SK-N-SH (cell line): ENCODE results near the gene PLCB1. TPM values are rescaled to one million over a fixed set of nuclear protein-coding genes. Genes with fewer than 3 reads are reported as not detected.

Source experiments
- CTCF ChIA-PET: fragments of 300-600, 350-600 bp; formaldehyde crosslinking; extraction: SDS; loops from one replicate; lab custom pipeline; 2021; lab: Yijun Ruan, JAX
- POLR2A ChIA-PET: fragments of 350-600 bp; sonication (Branson Sonifier 250); formaldehyde crosslinking; extraction: SDS; loops from one replicate; lab custom pipeline; 2020; ENCODE audit warnings: antibody characterized with exemption, inconsistent platforms; lab: Yijun Ruan, JAX
- DNase-seq: peaks from one replicate; pipeline ENCODE4 v3.0.0; 2012
- H2AFZ ChIP-seq: fragments of 200-600 bp; sonication (generic); 2 replicates; pipeline ENCODE4 v1.8.1; 2016; ENCODE audit warnings: antibody characterized with exemption, mild to moderate bottlenecking, low read depth
- H3F3A ChIP-seq: fragments of 200-600 bp; sonication (generic); replicated peaks from 2 replicates; pipeline ENCODE3; 2016; ENCODE audit warnings: antibody characterized with exemption, mild to moderate bottlenecking; ENCODE audit not compliant: insufficient read depth
- H3K27ac ChIP-seq, 2 experiments: fragments of 200-500 bp in 1 of 2; fragments of 200-600 bp in 1 of 2; sonication (Bioruptor generic) in 1 of 2; sonication (generic), shearing (Covaris generic) in 1 of 2; 2 replicates each; pipeline versions ENCODE4 v1.5.1 to v1.6.1; 2014 to 2016; ENCODE audit warnings: low read depth in 2 of 2, inconsistent platforms in 1 of 2, low read length in 1 of 2, mild to moderate bottlenecking in 1 of 2, mixed read lengths in 1 of 2
- H3K27me3 ChIP-seq: fragments of 200-600 bp; sonication (generic), shearing (Covaris generic); 2 replicates; pipeline ENCODE4 v1.6.1; 2016; ENCODE audit warnings: mixed run types; ENCODE audit not compliant: insufficient read depth
- H3K36me3 ChIP-seq, 2 experiments: fragments of 200-500 bp in 1 of 2; fragments of 200-600 bp in 1 of 2; sonication (Bioruptor generic) in 1 of 2; sonication (generic) in 1 of 2; replicated peaks in 1 of 2; 2 replicates each; pipeline versions ENCODE3 to v1.5.1; 2014 to 2016; ENCODE audit warnings: low read length in 1 of 2, mild to moderate bottlenecking in 1 of 2; ENCODE audit not compliant: insufficient read depth in 2 of 2, control insufficient read depth in 1 of 2
- H3K4me1 ChIP-seq, 2 experiments: fragments of 200-500 bp in 1 of 2; fragments of 200-600 bp in 1 of 2; sonication (Bioruptor generic) in 1 of 2; sonication (generic), shearing (Covaris generic) in 1 of 2; 2 replicates each; pipeline versions ENCODE4 v1.5.1 to v1.6.1; 2014 to 2016; ENCODE audit warnings: low read depth in 1 of 2, low read length in 1 of 2, mixed run types in 1 of 2; ENCODE audit not compliant: insufficient read depth in 2 of 2, control insufficient read depth in 1 of 2
- H3K4me2 ChIP-seq: fragments of 200-600 bp; sonication (generic), shearing (Covaris generic); 2 replicates; pipeline ENCODE4 v1.6.1; 2017; ENCODE audit warnings: mixed run types
- H3K4me3 ChIP-seq, 2 experiments: fragments of 200-500 bp in 1 of 2; fragments of 200-600 bp in 1 of 2; sonication (Bioruptor generic) in 1 of 2; sonication (generic), shearing (Covaris generic) in 1 of 2; 2 replicates each; pipeline versions ENCODE4 v1.5.1 to v1.8.1; 2014 to 2016; ENCODE audit warnings: low read depth in 2 of 2, inconsistent platforms in 1 of 2, low read length in 1 of 2, mild to moderate bottlenecking in 1 of 2, mixed read lengths in 1 of 2, moderate library complexity in 1 of 2
- H3K79me2 ChIP-seq: fragments of 200-600 bp; sonication (generic); 2 replicates; pipeline ENCODE4 v1.8.1; 2017; ENCODE audit warnings: mild to moderate bottlenecking; ENCODE audit not compliant: insufficient read depth
- H3K9ac ChIP-seq: fragments of 200-600 bp; sonication (generic); 2 replicates; pipeline ENCODE4 v1.6.1; 2017; ENCODE audit warnings: mixed run types
- H3K9me2 ChIP-seq: fragments of 200-600 bp; sonication (generic); 2 replicates; pipeline ENCODE4 v1.6.1; 2017; ENCODE audit warnings: mixed run types
- H3K9me3 ChIP-seq: fragments of 200-600 bp; sonication (generic); 2 replicates; pipeline ENCODE4 v1.6.1; 2017; ENCODE audit warnings: mixed run types, mild to moderate bottlenecking, moderate library complexity
- H4K20me1 ChIP-seq: fragments of 200-600 bp; sonication (generic); 2 replicates; pipeline ENCODE4 v1.6.1; 2017; ENCODE audit warnings: mild to moderate bottlenecking, mixed run types; ENCODE audit not compliant: insufficient read depth
- ELF1 ChIP-seq: IDR thresholded peaks from 2 replicates; pipeline ENCODE4 v1.4.0; 2012
- EP300 ChIP-seq, 2 experiments: IDR thresholded peaks; 2 replicates each; pipeline versions ENCODE4 v1.4.0 to v1.6.1; 2012; ENCODE audit warnings: borderline replicate concordance in 1 of 2, low read depth in 1 of 2, low read length in 1 of 2
- FOXJ3 ChIP-seq: sonication (generic); formaldehyde crosslinking; IDR thresholded peaks from 2 replicates; pipeline ENCODE4 v1.5.1; 2020; ENCODE audit warnings: mild to moderate bottlenecking, missing genetic modification reagents
- FOXM1 ChIP-seq: IDR thresholded peaks from 2 replicates; pipeline ENCODE4 v1.4.0; 2012; ENCODE audit warnings: low read depth, mild to moderate bottlenecking
- GABPA ChIP-seq: IDR thresholded peaks from 2 replicates; pipeline ENCODE4 v1.4.0; 2012; ENCODE audit warnings: low read depth, mild to moderate bottlenecking
- JUND ChIP-seq: IDR thresholded peaks from 2 replicates; pipeline ENCODE4 v1.4.0; 2012
- MXI1 ChIP-seq: IDR thresholded peaks from 2 replicates; pipeline ENCODE4 v1.6.1; 2012; ENCODE audit warnings: mild to moderate bottlenecking, low read depth, low read length, improper control_type of control experiment
- NRF1 ChIP-seq: IDR thresholded peaks from 2 replicates; pipeline ENCODE4 v1.6.1; 2012; ENCODE audit warnings: low read depth, mild to moderate bottlenecking, low read length
- POLR2AphosphoS5 ChIP-seq: IDR thresholded peaks from 2 replicates; pipeline ENCODE4 v1.6.1; 2012; ENCODE audit warnings: low read depth, low read length
- RAD21 ChIP-seq: IDR thresholded peaks from 2 replicates; pipeline ENCODE4 v1.6.1; 2012; ENCODE audit warnings: mild to moderate bottlenecking, low read length
- RCOR1 ChIP-seq: fragments of 150-350 bp; IDR thresholded peaks from 2 replicates; pipeline ENCODE4 v1.6.1; 2017; ENCODE audit warnings: antibody characterized with exemption, low read length
- REST ChIP-seq: IDR thresholded peaks from 2 replicates; pipeline ENCODE4 v1.6.1; 2012; ENCODE audit warnings: mild to moderate bottlenecking, low read depth, low read length, moderate library complexity
- RFX5 ChIP-seq: IDR thresholded peaks from 2 replicates; pipeline ENCODE4 v1.6.1; 2012; ENCODE audit warnings: mild to moderate bottlenecking, improper control_type of control experiment, low read length
- RXRA ChIP-seq: IDR thresholded peaks from 2 replicates; pipeline ENCODE4 v1.4.0; 2012; ENCODE audit warnings: low read depth, mild to moderate bottlenecking, borderline replicate concordance
- USF2 ChIP-seq: fragments of 150-350 bp; IDR thresholded peaks from 2 replicates; pipeline ENCODE4 v1.6.1; 2017; ENCODE audit warnings: antibody characterized with exemption, low read length, low read depth, borderline replicate concordance
- WGBS: methylation state at CpG from one replicate; pipeline ENCODE4 v1.1.6; 2017; ENCODE audit warnings: low lambda C conversion rate; 5-methylcytosine and 5-hydroxymethylcytosine counted together
- polyA plus RNA-seq, 3 experiments: library from polyadenylated mRNA; depleted of rRNA; stranded (reverse); fragments of >200 nt; gene quantifications; 2 replicates each; pipeline ENCODE4 v1.2.3, GENCODE V29; 2012

The PLCB1 gene
- polyA plus RNA-seq, 1 of the 3 experiments (the other 2 are of a cell fraction), result 10.5 TPM

DNA sequence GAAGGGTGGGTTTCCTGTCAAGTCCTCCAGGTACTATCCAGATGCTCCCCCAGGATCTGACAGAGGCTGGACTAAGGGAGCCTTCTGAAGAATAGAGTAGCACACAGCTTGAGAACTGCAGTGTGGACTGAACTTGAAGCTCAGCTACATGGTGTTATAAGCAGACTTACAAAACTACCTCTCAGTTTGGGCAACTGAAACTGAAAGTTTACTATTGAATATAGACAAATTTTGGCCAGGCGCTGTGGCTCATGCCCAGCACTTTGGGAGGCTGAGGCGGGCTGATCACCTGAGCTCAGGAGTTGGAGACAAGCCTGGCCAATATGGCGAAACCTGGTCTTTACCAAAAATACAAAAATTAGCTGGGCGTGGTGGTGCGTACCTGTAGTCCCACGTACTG is 348.5 kb downstream of the PLCB1 start (continued):
- TF ChIP-seq RFX5 (no peak), MXI1 (no peak), NRF1 (no peak), ELF1 (no peak), RXRA (no peak)

DNA sequence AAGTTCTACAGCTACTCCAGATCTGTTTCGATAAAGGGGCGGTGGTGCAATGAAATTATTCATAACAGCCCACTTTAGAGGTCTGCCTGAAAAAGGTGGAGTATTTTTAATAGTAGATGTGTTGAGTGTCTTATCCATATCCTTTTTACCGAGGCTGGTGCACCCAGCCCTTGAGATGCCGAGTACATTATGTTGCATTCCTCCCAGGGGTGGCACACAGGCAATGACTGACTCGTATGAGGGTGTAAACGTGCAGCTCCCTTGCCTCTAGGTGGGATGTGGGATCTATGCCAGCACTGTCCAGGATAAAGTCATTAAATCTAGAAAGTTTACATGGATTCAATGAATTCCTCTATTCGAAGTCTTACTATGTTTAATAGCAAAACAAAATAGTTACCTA is 355.6 kb downstream of the PLCB1 start:
- H3K9ac ChIP-seq, result no peak overlapping the region
- H4K20me1 ChIP-seq, result no peaks in the 10 kb centered on the region
- H3K79me2 ChIP-seq, result no peaks in the 10 kb centered on the region
- H3K27me3 ChIP-seq, result no peaks in the 10 kb centered on the region
- TF ChIP-seq JUND, result no peak
- no peak for TF ChIP-seq RAD21
- TF ChIP-seq GABPA, result no peak
- no peak for TF ChIP-seq EP300 (IDR thresholded peaks at IDR 0.05; ENCODE audit: borderline replicate concordance in 1 of 2, low read depth in 1 of 2, low read length in 1 of 2)
- no peak for TF ChIP-seq REST
- TF ChIP-seq RXRA, result no peak
- CTCF ChIA-PET, result interaction anchor here (2.1 kb wide), 1 partner anchor 234 kb away, joined by 8 read pairs; no protein-coding TSS in a partner anchor
- no peak overlapping the region for H3K4me2 ChIP-seq
- H3K4me3 ChIP-seq, result no peak overlapping the region
- H3F3A ChIP-seq, result no peaks in the 10 kb centered on the region
- no peak overlapping the region for H2AFZ ChIP-seq
- DNase-seq, result no peak
- H3K27ac ChIP-seq, result no peak overlapping the region
- no peaks in the 10 kb centered on the region for H3K9me2 ChIP-seq
- WGBS, result 69% methylated on average over 7 of the region's 7 CpGs
- H3K9me3 ChIP-seq, result no peaks in the 10 kb centered on the region
- POLR2A ChIA-PET, result no interaction called here
- peaks cover 0 to 3% of the 10 kb centered on the region in 2 experiments; a peak in 1 of 4 replicates for H3K4me1 ChIP-seq
- H3K36me3 ChIP-seq, result peaks cover 0 to 2% of the 10 kb centered on the region in 2 experiments

DNA sequence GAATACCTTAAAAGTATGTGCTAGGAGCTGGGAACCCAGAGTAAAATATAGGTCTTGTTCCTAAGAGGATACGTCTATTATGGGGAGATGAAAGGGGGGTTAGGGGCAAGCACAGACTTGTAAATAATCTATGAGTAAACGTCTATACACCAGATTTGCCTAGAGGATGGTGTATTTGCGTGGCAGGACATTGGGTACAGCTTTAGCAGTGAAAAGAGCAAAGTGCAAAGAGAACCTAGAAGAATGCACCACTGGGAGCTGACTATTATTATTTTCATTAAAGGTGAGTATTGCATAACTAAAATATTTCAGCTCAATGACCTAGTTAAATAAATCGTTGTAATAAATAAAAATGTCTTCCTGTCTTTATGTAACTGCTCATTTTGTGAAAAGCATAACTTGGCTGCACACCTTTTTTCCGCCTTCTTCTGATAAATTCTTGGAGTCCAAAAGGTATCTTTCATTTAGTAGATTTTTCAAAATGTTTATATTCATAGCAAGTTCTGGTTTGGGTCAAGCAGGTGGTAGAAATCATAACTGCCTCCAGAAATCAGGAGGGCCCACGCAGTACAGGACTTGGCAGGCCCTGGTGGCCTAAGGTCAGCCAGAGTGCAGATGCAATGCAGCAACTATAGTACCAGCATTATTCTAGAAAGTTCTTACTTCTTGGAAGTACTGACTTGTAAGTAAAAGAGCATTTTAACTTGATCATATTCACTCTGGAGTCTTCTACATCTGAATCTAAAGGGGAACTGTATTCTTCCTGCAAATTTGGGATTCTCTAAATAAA is 357.2 kb downstream of the PLCB1 start:
- no peak for DNase-seq
- Histone ChIP-seq H2AFZ (no peak overlapping the region), H3K27me3 (no peaks in the 10 kb centered on the region), H3K79me2 (no peaks in the 10 kb centered on the region), H4K20me1 (no peaks in the 10 kb centered on the region), H3K27ac (no peak overlapping the region), H3K4me3 (no peak overlapping the region), H3K36me3 (peaks cover 0 to 2% of the 10 kb centered on the region in 2 experiments), H3K9me2 (no peaks in the 10 kb centered on the region), H3K4me1 (peaks cover 0 to 3% of the 10 kb centered on the region in 2 experiments; a peak in 1 of 4 replicates), H3F3A (no peaks in the 10 kb centered on the region), H3K9ac (no peak overlapping the region), H3K4me2 (no peak overlapping the region), H3K9me3 (no peaks in the 10 kb centered on the region)
- ChIA-PET CTCF (interaction anchor here (2.1 kb wide), 1 partner anchor 232 kb away, joined by 8 read pairs; no protein-coding TSS in a partner anchor), POLR2A (no interaction called here)
- WGBS, result 72% methylated on average over 6 of the region's 6 CpGs
- TF ChIP-seq POLR2AphosphoS5 (no peak), RCOR1 (no peak), FOXM1 (no peak), USF2 (no peak), FOXJ3 (CRISPR knock-in tag) (no peak)
